GM18868 (cell line): ENCODE data around the gene SDK2.
A peak's percentile ranks its signal among the peaks of the same experiment; 100 is the strongest.

Experiments
- ATAC-seq: cut with Tn5 transposase; IDR thresholded peaks from one replicate; pipeline ENCODE4 v1.9.1; 2021; ENCODE audit warnings: mild to moderate bottlenecking, moderate library complexity; ENCODE audit not compliant: unreplicated experiment

SDK2 gene

GRCh38 chr17:73376152-73376551, 268.1 kb downstream of the SDK2 start:
- no peak for ATAC-seq

GRCh38 chr17:73371836-73372235, 272.4 kb downstream of the SDK2 start:
- ATAC-seq, result no peak

- ATAC-seq, result no peak
These were observed 273.0 kb downstream of the SDK2 start for GRCh38 chr17:73371285-73371684.

- ATAC-seq, result peak; percentile 65
These were observed 274.3 kb downstream of the SDK2 start for GRCh38 chr17:73369817-73370490.

GRCh38 chr17:73369111-73369521, 275.1 kb downstream of the SDK2 start:
- no peak for ATAC-seq

- no peak for ATAC-seq
These were observed 276.1 kb downstream of the SDK2 start for GRCh38 chr17:73368085-73368631.

GRCh38 chr17:73365906-73366623, 278.2 kb downstream of the SDK2 start:
- no peak for ATAC-seq

GRCh38 chr17:73365301-73365874, 278.9 kb downstream of the SDK2 start:
- no peak for ATAC-seq

GRCh38 chr17:73364155-73364522, 280.1 kb downstream of the SDK2 start:
- ATAC-seq, result no peak

- ATAC-seq, result no peak
These were observed 280.6 kb downstream of the SDK2 start for GRCh38 chr17:73363442-73364154.

- ATAC-seq, result no peak
These were observed 281.5 kb downstream of the SDK2 start for GRCh38 chr17:73362697-73363096.

GRCh38 chr17:73360961-73361761, 283.1 kb downstream of the SDK2 start:
- no peak for ATAC-seq

- no peak for ATAC-seq
These were observed 284.2 kb downstream of the SDK2 start for GRCh38 chr17:73359987-73360410.

- no peak for ATAC-seq
These were observed 284.9 kb downstream of the SDK2 start for GRCh38 chr17:73359352-73359751.

- no peak for ATAC-seq
These were observed 285.6 kb downstream of the SDK2 start for GRCh38 chr17:73358668-73359067.

GRCh38 chr17:73357981-73358380, 286.3 kb downstream of the SDK2 start:
- no peak for ATAC-seq

GRCh38 chr17:73357318-73357717, 286.9 kb downstream of the SDK2 start:
- no peak for ATAC-seq

GRCh38 chr17:73356561-73357170, 287.6 kb downstream of the SDK2 start:
- no peak for ATAC-seq

GRCh38 chr17:73354423-73355284, 289.6 kb downstream of the SDK2 start:
- ATAC-seq, result no peak
